ENCODE measurements around the gene NDUFS2.

GRCh38 chr1:161187311-161187710 lies 14.9 kb upstream of the NDUFS2 start:
- TF ChIP-seq CTCF (IDR thresholded peaks at IDR 0.05; ENCODE audit: poor library complexity), result no peak
- no peak for TF ChIP-seq EZH2 (IDR thresholded peaks at IDR 0.05; ENCODE audit: borderline replicate concordance)
